ENCODE measurements around the gene PREPL. TPM values are rescaled to one million over a fixed set of nuclear protein-coding genes. Genes with fewer than 3 reads are reported as not detected.

Gene PREPL
- polyA plus RNA-seq, 3 donors: 2.6 to 10.8 (median 8.0) TPM

DNA sequence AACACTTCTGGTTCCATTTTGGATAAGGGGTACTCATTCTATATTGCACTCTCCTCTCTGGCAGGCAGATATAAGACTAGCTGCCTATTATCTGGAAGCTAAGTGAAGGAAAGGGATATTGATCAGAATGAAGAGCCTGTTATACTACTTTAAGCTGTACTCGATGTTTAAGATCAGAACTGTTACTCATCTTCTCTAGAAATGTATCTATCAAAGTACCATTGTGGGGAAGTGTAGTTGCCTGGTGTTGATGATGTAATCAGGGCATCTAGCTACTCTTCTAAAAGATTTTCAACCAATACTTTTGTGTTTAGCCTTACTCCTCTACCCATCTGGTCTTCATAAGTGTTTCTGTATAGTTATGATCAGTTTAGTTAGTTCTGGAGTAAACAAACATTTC, 6.3 kb upstream of the PREPL start:
- H3K79me2 ChIP-seq (ENCODE audit: insufficient read depth, low read length): peaks cover 5% of the 10 kb centered on the region
- H3K4me3 Mint-ChIP-seq: no peak overlapping the region
- intact Hi-C loops (cut with micrococcal nuclease): loop anchor here (10.0 kb wide), 2 partner anchors 373 to 773 kb away; partner anchors contain the start of genes LRPPRC (in 1 of the 2) and THADA (in 1 of the 2)

DNA sequence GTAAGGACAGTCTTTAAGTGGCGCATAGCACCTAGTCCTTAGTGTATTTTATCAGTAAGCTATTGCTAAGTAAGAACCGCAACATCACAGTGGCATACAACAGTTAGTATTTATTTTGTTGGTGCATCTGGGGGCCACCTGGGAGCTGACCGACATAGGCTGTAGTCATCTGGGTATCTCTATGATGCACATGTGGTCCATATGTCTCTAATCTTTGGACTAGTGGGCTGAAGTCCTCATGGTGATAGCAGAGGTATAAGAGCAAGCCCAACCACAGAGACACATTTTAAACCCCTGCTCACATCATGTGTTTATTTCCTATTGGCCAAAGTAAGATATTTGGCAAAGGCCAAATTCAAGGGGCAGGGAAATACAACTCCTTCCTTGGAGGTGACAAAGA, 3.3 kb upstream of the PREPL start:
- no peak overlapping the region for H3K9ac ChIP-seq (ENCODE audit: insufficient read depth, low read length, poor library complexity, severe bottlenecking)
- WGBS (ENCODE audit: insufficient coverage): 83% methylated on average over 1 of the region's 3 CpGs
- H3K79me2 ChIP-seq (ENCODE audit: insufficient read depth, low read length): peaks cover 20% of the 10 kb centered on the region
- Mint-ChIP-seq H3K27me3 (ENCODE audit: low read depth in 3 of 3) (peaks cover 0 to 2% (median 0%) of the 10 kb centered on the region in 3 donors), H3K4me1 (peaks cover 20% of the 10 kb centered on the region), H3K27ac (no peak overlapping the region), H3K36me3 (peaks cover 4 to 5% of the 10 kb centered on the region in 2 donors), H3K9me3 (no peaks in the 10 kb centered on the region), H3K4me3 (no peak overlapping the region)
- DNase-seq: no peak
- TF ChIP-seq, protein P1, sequence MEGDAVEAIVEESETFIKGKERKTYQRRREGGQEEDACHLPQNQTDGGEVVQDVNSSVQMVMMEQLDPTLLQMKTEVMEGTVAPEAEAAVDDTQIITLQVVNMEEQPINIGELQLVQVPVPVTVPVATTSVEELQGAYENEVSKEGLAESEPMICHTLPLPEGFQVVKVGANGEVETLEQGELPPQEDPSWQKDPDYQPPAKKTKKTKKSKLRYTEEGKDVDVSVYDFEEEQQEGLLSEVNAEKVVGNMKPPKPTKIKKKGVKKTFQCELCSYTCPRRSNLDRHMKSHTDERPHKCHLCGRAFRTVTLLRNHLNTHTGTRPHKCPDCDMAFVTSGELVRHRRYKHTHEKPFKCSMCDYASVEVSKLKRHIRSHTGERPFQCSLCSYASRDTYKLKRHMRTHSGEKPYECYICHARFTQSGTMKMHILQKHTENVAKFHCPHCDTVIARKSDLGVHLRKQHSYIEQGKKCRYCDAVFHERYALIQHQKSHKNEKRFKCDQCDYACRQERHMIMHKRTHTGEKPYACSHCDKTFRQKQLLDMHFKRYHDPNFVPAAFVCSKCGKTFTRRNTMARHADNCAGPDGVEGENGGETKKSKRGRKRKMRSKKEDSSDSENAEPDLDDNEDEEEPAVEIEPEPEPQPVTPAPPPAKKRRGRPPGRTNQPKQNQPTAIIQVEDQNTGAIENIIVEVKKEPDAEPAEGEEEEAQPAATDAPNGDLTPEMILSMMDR (IDR thresholded peaks at IDR 0.05): no peak
- H3K4me2 ChIP-seq (replicated peaks; ENCODE audit: extremely low read depth, low read length, poor library complexity, severe bottlenecking): no peak overlapping the region
- peaks cover 4% of the 10 kb centered on the region for H4K20me1 ChIP-seq (ENCODE audit: insufficient read depth, low read length)
- no peak overlapping the region for H2AFZ ChIP-seq (ENCODE audit: insufficient read depth, low read depth, low read length, poor library complexity, severe bottlenecking)
- no peaks in the 10 kb centered on the region for H3K27me3 ChIP-seq (ENCODE audit: control insufficient read depth in 2 of 2, insufficient read depth in 2 of 2, low read length in 2 of 2)
- no peak overlapping the region for H3K27ac ChIP-seq (ENCODE audit: low read depth in 1 of 2, low read length in 2 of 2)
- no peak overlapping the region for H3K4me3 ChIP-seq (replicated peaks in 1 of 3; ENCODE audit: low read depth in 2 of 3, low read length in 3 of 3)
- no peaks in the 10 kb centered on the region for H3K36me3 ChIP-seq (replicated peaks in 1 of 2; ENCODE audit: control insufficient read depth in 1 of 2, insufficient read depth in 2 of 2, low read length in 2 of 2)
- peaks cover 15 to 16% of the 10 kb centered on the region in 2 donors for H3K4me1 ChIP-seq (ENCODE audit: control insufficient read depth in 1 of 2, insufficient read depth in 2 of 2, low read length in 2 of 2)
- intact Hi-C loops (cut with micrococcal nuclease): loop anchor here (5.0 to 10.0 kb wide), 3 partner anchors 197 to 770 kb away; partner anchors contain the start of genes LRPPRC (in 1 of the 2), PPM1B (in 1 of the 2) and THADA (in 1 of the 2)
- H3K9me3 ChIP-seq (replicated peaks in 1 of 2; ENCODE audit: control insufficient read depth in 1 of 2, insufficient read depth in 1 of 2, low read length in 2 of 2): no peaks in the 10 kb centered on the region

More for the DNA sequence above, 6.3 kb upstream of the PREPL start:
- Histone ChIP-seq H3K36me3 (replicated peaks in 1 of 2; ENCODE audit: control insufficient read depth in 1 of 2, insufficient read depth in 2 of 2, low read length in 2 of 2) (peaks cover 0 to under 1% of the 10 kb centered on the region in 2 donors), H3K27me3 (ENCODE audit: control insufficient read depth in 2 of 2, insufficient read depth in 2 of 2, low read length in 2 of 2) (no peaks in the 10 kb centered on the region), H4K20me1 (ENCODE audit: insufficient read depth, low read length) (peaks cover 4% of the 10 kb centered on the region), H3K9me3 (replicated peaks in 1 of 2; ENCODE audit: control insufficient read depth in 1 of 2, insufficient read depth in 1 of 2, low read length in 2 of 2) (no peaks in the 10 kb centered on the region), H3K27ac (ENCODE audit: low read depth in 1 of 2, low read length in 2 of 2) (no peak overlapping the region), H3K9ac (ENCODE audit: insufficient read depth, low read length, poor library complexity, severe bottlenecking) (no peak overlapping the region), H3K4me2 (replicated peaks; ENCODE audit: extremely low read depth, low read length, poor library complexity, severe bottlenecking) (no peak overlapping the region), H3K4me3 (replicated peaks in 1 of 3; ENCODE audit: low read depth in 2 of 3, low read length in 3 of 3) (no peak overlapping the region), H3K4me1 (ENCODE audit: control insufficient read depth in 1 of 2, insufficient read depth in 2 of 2, low read length in 2 of 2) (peaks cover 6 to 7% of the 10 kb centered on the region in 2 donors), H2AFZ (ENCODE audit: insufficient read depth, low read depth, low read length, poor library complexity, severe bottlenecking) (no peak overlapping the region)
- Mint-ChIP-seq H3K36me3 (peaks cover 4 to 5% of the 10 kb centered on the region in 2 donors), H3K4me1 (peaks cover 10% of the 10 kb centered on the region), H3K27ac (no peak overlapping the region), H3K9me3 (no peaks in the 10 kb centered on the region), H3K27me3 (ENCODE audit: low read depth in 3 of 3) (peaks cover 0 to 2% (median 1%) of the 10 kb centered on the region in 3 donors)
- DNase-seq: no peak
- no CpG with 5 or more reads among the region's 1 CpG for WGBS (ENCODE audit: insufficient coverage)
- TF ChIP-seq, protein P1 (IDR thresholded peaks at IDR 0.05): no peak

Measured in CD14-positive monocyte (primary cell).